Measurements from ENCODE around the gene CTNNA3.
"Not testable (repeated sequence)": the region's sequence is repeated elsewhere in the genome, so short reads cannot be mapped to it uniquely, and the experiment has no call there.

Gene CTNNA3

DNA sequence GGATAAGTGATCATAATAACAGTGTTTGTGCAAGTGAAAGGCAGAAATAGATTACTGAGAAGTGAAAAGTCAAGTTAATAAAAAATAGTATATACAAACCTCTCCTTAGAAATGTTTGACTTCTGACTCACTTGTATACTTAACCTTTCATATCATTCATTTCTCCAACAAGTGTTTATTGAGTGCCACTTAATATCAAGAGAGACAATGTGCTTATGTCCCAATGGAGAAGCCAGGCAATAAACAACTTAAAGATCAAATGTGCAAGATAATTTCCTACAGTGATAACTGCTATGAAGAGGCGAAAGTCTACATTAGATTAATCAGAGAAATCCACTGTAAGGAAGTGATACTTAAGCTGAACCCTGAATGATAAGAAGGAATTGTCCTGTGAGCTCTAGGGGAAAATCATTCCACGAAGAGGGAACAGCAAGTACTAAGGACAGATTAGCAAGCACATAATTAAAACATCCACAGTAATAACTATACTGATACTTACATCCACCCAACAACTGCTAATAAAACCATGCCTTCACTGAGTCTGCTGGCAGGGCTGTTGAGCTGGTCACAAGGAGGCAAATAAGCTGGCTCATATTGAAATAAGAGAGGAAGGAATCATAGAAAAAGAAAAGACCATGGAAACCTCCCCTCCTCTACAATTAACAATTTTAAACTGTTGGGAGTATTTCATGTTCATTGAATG lies 203.5 kb downstream of the CTNNA3 start:
- no peak for FAIRE-seq

DNA sequence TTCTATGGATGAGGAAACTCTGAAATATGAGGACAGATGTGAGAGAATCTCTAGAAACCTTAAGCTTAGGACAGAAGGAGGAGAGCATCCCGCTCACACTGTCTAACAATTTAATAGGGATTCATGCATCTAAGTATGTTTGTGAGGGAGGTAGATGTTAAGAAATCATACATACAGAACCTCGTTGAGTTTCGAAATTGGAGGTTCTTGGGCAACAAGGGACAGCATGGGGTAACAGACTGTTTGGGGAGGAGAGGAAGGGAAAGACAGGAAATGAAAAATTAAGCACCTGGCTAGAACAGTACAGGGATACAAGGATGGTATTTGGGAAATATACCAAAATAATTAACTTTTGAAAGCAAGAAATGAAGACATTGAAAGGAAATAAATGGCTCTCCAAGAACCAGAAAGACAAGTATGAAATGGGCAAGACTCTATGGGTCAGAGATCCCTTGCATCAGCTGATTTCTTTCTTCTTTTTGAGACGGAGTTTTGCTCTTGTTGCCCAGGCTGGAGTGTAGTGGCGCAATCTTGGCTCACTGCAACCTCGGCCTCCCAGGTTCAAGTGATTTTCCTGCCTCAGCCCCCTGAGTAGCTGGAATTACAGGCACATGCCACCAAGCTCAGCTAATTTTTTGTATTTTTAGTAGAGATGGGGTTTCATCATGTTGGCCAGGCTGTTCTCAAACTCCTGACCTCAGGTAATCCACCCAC lies 207.9 kb downstream of the CTNNA3 start:
- no peak for FAIRE-seq

DNA sequence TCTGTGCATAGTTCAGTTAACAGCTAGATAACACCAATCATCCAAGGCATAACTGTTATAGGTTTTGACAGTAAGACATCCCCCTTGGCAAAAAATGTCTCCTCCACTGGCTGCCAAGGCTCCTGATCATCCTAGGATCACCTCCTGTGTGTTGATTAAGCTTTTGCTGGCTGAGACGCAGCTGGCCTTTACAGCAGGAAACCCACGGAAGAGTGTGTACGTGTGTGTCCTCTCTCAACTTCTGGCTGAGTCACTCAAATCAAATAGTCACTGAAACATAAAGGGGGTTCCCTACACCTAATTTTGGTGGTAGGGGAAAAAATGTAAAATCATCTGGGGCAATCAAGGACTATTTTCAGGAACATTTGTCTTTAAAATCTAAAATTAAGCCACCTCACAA lies 208.8 kb downstream of the CTNNA3 start:
- FAIRE-seq, result no peak

DNA sequence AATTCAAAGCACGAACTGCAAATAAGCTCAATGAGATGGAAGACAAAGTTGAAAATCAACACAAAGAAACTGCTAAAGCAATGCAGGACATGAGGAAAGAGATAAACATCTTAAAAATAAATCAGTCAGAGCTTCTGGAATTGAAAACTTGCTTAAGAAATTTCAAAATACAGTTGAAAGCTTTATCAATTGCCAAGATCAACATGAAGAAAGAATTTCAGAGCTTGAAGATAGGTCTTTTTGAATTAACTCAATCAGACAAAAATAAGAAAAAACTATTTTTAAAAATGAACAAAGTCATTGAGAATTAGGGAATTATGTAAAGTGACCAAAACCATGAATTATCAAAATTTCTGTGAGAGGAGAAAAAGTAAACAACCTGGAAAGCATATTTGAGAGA lies 218.1 kb downstream of the CTNNA3 start:
- no peak for FAIRE-seq

DNA sequence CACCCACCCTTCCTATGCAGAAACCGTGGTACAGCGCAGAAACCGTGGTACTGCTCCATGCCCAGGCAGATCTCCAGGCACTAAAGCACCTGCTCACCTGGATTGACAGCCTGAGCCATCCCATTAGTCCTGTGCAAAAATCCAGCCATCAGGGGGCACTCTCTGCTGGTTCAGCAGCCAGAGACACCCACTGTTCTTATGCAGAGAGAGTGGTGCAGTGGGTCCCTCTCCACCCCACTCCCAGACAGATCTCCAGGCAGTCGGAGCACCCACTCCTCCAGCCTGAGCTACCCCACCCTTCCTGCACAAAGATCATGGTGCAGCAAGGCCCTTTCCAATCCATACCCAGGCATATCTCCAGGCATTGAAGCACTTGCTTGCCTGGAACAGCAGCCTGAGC lies 219.8 kb downstream of the CTNNA3 start:
- no peak for FAIRE-seq

DNA sequence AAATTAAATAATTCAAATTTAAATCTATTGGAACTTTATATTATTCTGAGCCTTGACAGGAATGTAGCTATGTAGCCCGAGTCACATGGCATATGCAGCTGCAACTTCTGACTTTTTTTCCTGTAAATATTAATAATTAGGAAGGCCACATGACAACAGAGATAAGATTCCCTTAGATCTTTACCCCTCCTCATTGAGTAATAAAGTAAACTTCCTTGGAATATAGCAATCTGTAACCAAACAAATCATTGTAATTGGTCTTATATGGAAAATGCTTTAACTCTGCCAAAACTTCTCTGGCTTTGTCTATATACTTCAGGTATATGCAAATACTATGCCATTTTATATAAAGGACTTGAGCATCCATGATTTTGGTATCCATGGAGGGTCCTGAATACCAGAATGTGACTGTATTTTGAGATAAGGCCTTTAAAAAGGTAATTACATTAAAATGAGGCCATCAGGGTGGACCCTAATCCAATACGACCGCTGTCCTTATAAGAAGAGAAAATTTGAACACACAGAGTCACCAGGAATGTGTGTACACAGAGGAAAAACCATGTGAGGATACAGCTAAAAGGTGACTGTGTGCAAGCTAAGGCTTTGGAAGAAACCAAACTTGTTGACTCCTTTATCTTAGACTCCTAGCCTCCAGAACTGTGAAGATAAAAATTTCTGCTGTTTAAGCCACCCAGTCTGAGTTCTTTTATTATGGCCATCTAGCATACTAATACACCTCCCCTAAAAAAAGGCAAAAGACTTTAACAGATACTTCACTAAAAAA lies 222.0 kb downstream of the CTNNA3 start:
- no peak for FAIRE-seq

DNA sequence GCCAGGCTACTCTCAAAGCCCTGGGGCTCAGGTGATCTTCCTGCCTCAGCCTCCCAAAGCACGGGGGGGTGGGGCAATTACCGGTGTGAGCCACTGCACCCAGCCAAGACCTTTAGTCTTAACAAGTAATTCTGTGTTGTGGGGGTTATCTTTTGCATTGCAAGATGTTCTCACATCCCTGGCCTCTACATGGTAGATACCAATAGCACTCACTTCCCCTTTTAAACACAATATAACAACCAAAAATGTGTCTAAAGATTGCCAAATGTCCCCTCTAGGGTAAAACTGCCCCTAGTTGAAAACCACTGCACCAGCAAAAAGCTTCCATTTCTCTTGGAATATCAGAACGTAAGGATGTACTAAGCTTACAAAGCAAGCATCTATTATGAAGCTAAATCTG lies 225.0 kb downstream of the CTNNA3 start:
- no peak for FAIRE-seq

DNA sequence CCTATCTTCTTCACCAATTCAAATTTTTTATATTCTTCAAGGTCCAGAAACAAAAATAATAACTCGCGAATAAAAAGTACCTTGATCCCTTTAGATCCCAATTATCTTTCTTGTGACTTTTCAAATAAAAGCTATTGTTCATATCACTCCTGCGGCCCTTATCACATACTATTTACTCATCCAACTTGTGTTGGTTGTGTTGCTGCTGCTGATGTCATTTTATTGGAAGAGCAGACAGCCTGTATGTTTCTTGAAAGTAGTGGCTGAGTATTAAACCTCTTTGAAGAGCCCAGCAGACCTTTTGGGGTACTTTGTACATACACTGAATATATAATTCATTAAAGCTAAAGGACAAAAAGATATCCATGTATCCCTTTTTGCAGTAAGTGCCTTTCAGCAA lies 231.7 kb downstream of the CTNNA3 start:
- FAIRE-seq, result no peak

DNA sequence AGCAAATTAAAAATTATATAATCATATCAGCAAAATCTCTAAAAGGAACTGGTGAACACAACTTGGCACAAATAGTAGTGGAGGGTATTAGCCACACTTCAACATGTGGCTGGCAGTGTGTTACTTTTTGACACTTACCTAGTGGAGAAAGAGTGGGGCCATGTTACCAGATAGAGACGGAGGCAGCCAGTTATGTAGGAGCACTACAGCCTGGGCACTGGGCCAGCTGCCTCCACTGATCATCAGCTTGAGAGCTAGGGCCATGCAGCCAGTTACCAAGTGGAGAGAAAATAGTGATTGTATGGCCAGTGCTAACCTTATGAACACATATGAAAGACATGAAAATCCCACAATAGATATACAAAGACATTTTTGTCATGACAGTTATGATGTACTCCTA lies 243.1 kb downstream of the CTNNA3 start:
- FAIRE-seq, result no peak

DNA sequence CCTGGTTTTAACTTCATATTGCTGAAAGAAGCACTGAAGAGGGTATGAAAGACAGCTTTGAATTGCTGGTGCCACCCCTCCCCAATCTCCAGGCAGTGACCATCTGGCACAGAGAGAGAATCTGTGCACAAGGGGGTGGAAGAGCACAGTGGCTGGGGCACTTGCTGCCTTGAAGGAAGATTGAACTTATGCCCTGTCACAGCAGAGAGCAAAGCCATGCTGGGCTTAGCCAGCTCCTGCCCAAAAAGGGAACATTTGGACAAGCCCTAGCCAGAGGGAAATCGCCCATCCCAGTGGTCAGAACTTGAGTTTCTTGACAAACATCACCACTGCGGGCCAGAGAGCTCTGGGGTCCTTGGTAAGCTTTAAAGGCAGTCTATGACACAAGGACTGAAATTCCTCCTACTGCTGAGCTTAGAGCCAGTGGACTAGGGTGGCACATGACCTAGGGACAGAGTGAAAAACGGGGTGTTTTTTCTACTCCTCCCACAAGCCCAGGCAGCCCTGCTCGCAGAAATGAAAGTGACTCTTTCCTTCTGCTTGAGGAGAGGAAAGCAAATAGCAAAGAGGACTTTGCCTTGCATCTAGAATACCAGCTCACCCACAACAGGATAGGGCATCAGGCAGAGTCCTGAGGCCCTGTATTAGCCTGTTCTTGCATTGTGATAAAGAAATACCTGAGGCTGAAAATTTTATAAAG lies 257.2 kb downstream of the CTNNA3 start:
- no peak for FAIRE-seq

DNA sequence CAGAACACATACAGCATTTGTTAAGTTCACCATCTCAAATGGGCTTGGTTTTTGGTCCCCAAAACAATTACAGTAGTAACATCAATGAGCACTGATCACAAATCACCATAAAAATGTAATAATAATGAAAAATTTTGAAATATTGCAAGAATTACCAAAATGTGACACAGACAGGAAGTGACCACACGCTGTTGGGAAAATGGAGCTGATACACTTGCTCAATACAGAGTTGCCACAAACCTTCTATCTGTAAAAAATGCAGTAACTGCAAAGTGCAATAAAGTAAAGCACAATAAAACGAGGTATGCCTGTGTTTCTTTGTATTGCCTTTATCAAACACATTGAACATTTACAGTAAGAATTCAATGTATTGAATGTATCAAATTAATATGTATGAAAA lies 262.7 kb downstream of the CTNNA3 start:
- FAIRE-seq, result no peak

DNA sequence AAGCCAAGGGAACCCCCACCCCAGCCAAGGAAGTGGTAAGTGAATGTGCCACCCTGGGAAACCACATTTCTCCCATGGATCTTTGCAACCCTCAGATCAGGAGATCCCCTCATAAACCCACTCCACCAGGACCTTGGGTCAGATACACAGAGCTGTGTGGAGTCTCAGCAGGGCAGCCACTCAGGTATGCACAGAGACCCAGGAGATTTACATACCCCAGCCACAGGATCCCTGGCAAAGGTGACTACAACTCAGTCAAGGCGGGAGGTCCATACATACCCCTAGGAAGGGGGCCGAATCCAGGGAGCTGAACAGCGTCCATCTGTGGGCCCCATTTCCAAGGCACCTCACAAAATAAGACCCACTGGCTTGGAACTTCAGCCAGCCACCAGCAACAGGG lies 293.4 kb downstream of the CTNNA3 start:
- FAIRE-seq, result no peak

DNA sequence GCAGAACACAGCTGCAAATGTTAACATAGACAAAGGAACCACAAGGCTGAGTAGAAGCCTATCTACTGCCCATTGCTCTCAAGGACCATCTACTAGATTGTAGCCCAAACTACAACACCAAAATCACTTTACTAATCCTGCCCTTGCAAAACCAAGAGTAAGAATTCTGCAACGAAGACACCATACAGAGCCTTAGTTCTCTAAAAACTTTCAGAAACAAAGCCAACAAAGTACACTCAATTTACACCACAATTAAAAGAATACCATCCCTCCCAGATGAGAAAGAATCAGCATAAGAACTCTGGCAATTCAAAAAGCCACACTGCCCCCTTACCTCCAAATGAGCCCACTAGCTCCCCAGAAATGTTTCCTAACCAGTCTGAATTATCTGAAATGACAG lies 294.3 kb downstream of the CTNNA3 start:
- FAIRE-seq, result no peak

DNA sequence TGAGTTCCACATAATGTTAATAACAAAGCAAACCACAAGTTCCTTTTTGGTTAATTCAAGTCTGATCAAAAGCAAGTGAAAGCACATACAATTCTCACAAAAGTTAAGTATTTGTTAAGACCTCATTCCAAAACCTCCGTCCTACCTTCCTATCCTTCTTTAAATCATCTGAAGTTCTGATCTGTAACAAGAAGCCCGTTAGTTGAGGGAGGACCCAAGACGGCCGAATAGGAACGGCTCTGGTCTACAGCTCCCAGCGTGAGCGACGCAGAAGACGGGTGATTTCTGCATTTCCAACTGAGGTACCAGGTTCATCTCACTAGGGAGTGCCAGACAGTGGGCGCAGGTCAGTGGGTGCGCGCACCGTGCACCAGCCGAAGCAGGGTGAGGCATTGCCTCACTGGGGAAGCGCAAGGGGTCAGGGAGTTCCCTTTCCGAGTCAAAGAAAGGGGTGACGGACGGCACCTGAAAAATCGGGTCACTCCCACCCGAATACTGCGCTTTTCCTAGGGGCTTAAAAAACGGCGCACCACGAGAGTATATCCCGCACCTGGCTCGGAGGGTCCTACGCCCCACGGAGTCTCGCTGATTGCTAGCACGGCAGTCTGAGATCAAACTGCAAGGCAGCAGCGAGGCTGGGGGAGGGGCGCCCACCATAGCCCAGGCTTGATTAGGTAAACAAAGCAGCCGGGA lies 309.0 kb downstream of the CTNNA3 start:
- not testable (repeated sequence) for FAIRE-seq

DNA sequence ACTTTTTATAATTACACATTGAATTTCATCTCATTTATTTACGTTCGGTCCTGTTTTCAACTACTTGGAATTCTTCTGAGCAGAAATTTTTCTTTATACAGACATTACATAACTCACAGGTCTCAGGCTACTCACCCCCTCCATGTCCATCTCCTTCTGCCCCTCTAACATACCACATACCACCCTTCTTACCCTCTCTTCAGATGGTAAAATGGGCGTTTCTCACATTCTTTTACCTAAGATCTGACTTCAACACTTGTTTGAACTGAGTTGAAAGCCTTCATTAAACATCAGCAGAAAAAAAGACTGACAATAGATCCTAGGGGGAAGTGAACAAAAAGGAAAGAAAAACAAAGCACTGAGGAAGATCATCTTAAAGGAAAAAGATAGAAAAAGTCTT lies 309.7 kb downstream of the CTNNA3 start:
- FAIRE-seq, result no peak

DNA sequence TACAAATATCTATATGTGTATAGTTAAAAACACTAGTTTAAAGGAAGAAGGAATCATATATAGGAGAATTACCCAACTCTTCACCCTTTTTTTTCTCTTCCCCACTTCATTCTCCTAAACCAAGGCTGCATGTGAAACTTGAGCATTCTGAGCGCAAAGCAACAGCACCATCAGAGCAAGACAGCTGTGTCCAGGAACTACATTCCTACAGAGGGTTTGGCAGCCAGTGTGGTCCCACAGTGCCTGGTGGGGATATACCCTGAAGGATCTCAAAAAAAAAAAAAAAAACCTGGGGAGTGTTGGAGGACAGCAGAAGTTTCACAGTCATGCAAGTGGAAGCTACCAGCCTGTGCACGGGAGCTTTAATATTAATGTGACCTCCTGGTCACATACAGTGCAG lies 310.4 kb downstream of the CTNNA3 start:
- FAIRE-seq, result no peak

DNA sequence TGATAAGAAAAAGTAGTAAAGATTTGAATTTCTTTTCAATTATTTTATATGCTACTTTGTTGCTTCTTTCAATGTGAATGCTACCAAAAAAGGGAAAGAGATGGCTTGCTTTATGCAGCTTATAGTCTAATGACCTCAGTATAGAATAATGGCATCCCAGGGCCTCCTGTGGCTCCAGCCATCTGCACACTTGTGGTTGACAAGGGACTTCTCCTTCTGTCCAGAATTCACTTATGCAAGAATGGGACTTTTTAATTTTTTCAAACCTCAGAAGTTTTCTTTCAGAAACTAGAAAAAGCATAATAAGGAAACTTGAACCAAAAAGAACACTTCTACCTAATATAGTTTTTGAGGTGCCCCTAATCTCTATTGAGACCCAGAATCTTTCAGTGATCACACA lies 310.9 kb downstream of the CTNNA3 start:
- FAIRE-seq, result no peak

DNA sequence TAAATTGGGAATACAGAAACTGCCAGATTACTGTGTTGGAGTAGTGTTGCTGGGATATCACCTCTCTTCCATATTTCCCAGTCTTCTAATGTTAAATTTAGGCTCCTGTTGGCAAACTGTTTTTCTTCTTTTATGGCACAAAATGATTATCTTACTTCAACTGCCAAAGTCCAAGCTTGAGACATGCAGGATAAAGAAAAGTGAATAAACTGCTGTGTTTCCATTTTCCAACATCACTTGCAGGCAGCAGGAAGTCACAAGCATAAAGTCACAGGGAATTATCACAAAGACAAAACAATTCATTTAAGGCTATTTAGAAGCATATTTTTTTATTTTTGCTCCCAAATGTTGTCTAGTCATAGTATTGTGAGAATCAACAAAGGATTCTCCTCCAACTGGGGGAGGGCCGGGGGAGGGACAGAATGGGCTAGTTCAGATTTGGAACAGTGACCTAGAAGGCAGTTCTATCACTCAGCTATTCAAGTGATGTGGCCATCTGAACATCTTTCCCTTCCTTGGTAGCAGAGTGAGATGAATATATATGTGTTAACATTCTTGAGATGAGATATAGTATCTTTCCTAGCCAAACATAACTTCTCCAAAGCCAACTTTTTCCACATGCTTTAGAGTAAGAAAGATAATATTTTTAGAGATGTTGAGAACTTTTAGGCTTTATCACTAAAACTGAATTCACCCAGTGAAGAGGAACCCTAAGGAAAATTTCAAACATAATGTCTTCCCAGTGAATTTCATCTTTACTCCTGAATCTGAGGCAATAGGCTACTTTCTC lies 364.7 kb downstream of the CTNNA3 start:
- FAIRE-seq, result no peak

DNA sequence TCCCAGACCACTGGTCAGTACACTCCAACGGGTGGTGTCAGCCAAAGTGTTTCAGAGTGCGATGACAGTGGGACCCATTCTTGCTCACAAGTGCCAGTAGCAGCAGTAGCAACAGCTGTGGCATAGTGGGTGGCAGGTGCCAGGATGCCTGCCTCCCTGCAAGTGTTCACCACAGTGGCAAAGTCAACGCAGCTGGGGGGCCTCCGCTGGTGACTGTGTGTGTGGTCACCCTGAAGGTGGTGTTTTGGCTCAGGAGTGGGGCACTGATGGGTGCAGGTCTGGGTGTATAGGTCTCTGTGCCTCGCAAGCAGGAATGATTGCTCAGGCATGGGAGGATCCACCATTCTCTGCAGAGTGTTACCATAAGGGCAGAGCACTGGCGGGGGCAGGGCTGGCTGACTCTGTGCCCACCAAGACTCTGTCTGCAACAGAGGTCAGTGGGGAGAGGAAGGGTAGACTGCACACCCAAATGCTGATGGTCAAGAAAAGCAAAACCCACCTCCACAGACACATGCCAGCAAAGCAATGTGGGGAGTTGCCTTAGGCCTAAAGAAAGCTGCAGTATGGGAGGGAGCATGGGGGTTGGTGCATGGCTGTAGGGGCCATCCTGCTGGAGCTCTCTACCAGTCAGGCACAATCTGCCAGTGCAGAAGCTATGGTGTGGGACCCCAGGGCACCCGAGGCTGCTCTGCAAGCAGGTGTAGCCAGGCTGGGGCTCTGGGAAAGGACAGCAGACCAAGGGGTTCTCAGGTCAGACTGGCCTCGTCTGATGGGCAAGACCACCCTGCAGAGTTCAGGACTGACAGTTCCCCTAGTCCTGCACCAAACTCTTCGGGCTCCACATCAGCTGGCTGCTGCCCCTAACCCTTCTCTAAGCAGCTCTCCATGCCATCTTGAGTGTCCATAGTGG lies 368.1 kb downstream of the CTNNA3 start:
- no peak for FAIRE-seq

DNA sequence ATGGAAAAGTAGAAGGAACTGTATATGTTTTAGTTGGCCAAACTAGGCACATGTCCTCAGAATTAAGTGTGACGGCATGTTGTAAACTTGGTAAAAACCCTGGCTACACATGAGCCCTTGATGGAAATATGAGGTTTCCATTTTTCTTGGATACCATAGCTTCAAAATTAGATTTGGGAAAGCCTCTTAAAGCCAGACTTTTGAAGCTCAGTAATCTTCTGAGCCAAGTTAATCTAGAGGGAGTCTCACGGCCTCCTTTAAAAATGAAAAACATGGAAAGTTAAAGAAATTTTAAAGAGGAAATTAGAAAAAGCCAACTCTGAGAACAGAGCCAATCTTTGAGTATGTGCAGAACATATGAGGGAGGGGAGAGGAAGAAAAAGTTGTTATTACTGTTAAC lies 376.0 kb downstream of the CTNNA3 start:
- no peak for FAIRE-seq

DNA sequence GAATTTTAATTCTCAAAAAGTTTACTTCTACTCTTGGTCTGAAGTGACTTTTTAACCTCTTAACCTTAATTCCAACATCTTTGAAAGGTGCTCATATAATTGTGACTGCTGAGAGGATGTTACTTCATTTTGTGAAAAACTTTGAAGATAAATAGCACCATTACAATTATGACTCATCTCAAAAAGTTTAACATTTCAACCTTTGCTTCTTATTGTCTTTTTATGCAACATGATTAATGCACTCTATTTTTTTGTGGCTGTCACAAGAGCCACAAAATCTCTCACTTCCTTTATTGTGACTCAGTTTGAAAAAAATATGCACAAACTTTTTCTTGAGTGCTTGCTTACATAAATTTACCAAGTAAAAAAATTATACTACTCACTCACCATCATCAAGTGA lies 387.1 kb downstream of the CTNNA3 start:
- FAIRE-seq, result no peak
